Loucy (cell line): ENCODE measurements around the gene GNB1L.

Source experiments
- H2AFZ ChIP-seq: fragments of 200-600 bp; sonication (generic); 2 replicates; pipeline ENCODE4 v1.6.0; 2016; ENCODE audit warnings: antibody characterized with exemption, mild to moderate bottlenecking, low read length, moderate library complexity
- H3F3A ChIP-seq: fragments of 200-600 bp; 2 replicates; pipeline ENCODE4 v1.6.0; 2016; ENCODE audit warnings: antibody characterized with exemption, low read depth, mild to moderate bottlenecking
- H3K27me3 ChIP-seq: fragments of 200-600 bp; sonication (generic); 2 replicates; pipeline ENCODE4 v1.6.1; 2014; ENCODE audit warnings: low read length, mild to moderate bottlenecking; ENCODE audit not compliant: insufficient read depth, poor library complexity, severe bottlenecking
- H3K36me3 ChIP-seq: fragments of 200-600 bp; sonication (generic); 2 replicates; pipeline ENCODE4 v1.6.1; 2016; ENCODE audit warnings: low read length; ENCODE audit not compliant: insufficient read depth
- H3K4me1 ChIP-seq: fragments of 200-600 bp; sonication (generic); 2 replicates; pipeline ENCODE4 v1.5.1; 2014; ENCODE audit warnings: low read length, mild to moderate bottlenecking; ENCODE audit not compliant: insufficient read depth, poor library complexity, severe bottlenecking
- H3K4me2 ChIP-seq: fragments of 200-600 bp; sonication (generic); 2 replicates; pipeline ENCODE4 v1.6.0; 2014; ENCODE audit warnings: antibody characterized with exemption, low read length, low read depth, mild to moderate bottlenecking; ENCODE audit not compliant: poor library complexity, severe bottlenecking
- H3K4me3 ChIP-seq: fragments of 200-600 bp; sonication (generic); 2 replicates; pipeline ENCODE4 v1.5.1; 2014; ENCODE audit warnings: low read length, mild to moderate bottlenecking, mixed read lengths; ENCODE audit not compliant: poor library complexity, severe bottlenecking
- H3K79me2 ChIP-seq: fragments of 200-600 bp; sonication (generic); 2 replicates; pipeline ENCODE4 v1.6.1; 2014; ENCODE audit warnings: low read length; ENCODE audit not compliant: insufficient read depth
- H3K9ac ChIP-seq: fragments of 200-600 bp; sonication (generic); 2 replicates; pipeline ENCODE4 v1.6.0; 2014; ENCODE audit warnings: mild to moderate bottlenecking, low read depth, low read length, moderate library complexity; ENCODE audit not compliant: poor library complexity, severe bottlenecking
- H3K9me2 ChIP-seq: fragments of 200-600 bp; sonication (generic); replicated peaks from 2 replicates; pipeline ENCODE4 v1.6.1; 2016; ENCODE audit warnings: low read depth, low read length, mixed read lengths
- H3K9me3 ChIP-seq: fragments of 200-600 bp; sonication (generic); 2 replicates; pipeline ENCODE4 v1.6.1; 2014; ENCODE audit warnings: mild to moderate bottlenecking, antibody characterized with exemption, low read length, low read depth; ENCODE audit not compliant: insufficient read depth
- H4K20me1 ChIP-seq: fragments of 200-600 bp; sonication (generic); 2 replicates; pipeline ENCODE4 v1.6.0; 2014; ENCODE audit warnings: antibody characterized with exemption, low read length, mild to moderate bottlenecking; ENCODE audit not compliant: insufficient read depth, poor library complexity, severe bottlenecking
- CTCF ChIP-seq: fragments of 200-600 bp; sonication (generic); conservative IDR thresholded peaks from 2 replicates; pipeline ENCODE4 v1.5.1; 2014; ENCODE audit warnings: mild to moderate bottlenecking, antibody characterized with exemption, low read length
- EZH2phosphoT487 ChIP-seq: fragments of 200-600 bp; IDR thresholded peaks from 2 replicates; pipeline ENCODE4 v1.6.1; 2018; ENCODE audit warnings: antibody characterized with exemption, mild to moderate bottlenecking, moderate library complexity, borderline replicate concordance

The GNB1L gene

GRCh38 chr22:19743081-19743480 is 111.6 kb downstream of the GNB1L start:
- H3K9me3 ChIP-seq, result no peaks in the 10 kb centered on the region
- no peak overlapping the region for H3K9ac ChIP-seq
- TF ChIP-seq CTCF, result no peak
- no peak for TF ChIP-seq EZH2phosphoT487
- no peaks in the 10 kb centered on the region for H3K79me2 ChIP-seq
- no peaks in the 10 kb centered on the region for H3K36me3 ChIP-seq
- H3K27me3 ChIP-seq, result no peaks in the 10 kb centered on the region
- no peaks in the 10 kb centered on the region for H3F3A ChIP-seq
- H3K4me1 ChIP-seq, result no peaks in the 10 kb centered on the region
- H3K9me2 ChIP-seq, result no peaks in the 10 kb centered on the region
- no peaks in the 10 kb centered on the region for H4K20me1 ChIP-seq
- no peak overlapping the region for H3K4me2 ChIP-seq
- H3K4me3 ChIP-seq, result no peak overlapping the region
- no peak overlapping the region for H2AFZ ChIP-seq

- Histone ChIP-seq H3K27me3 (no peaks in the 10 kb centered on the region), H3K9me3 (no peaks in the 10 kb centered on the region), H2AFZ (no peak overlapping the region), H3K4me3 (no peak overlapping the region), H3K36me3 (no peaks in the 10 kb centered on the region), H3F3A (no peaks in the 10 kb centered on the region), H4K20me1 (no peaks in the 10 kb centered on the region), H3K4me2 (no peak overlapping the region), H3K79me2 (no peaks in the 10 kb centered on the region), H3K9me2 (no peaks in the 10 kb centered on the region), H3K9ac (no peak overlapping the region), H3K4me1 (no peaks in the 10 kb centered on the region)
- no peak for TF ChIP-seq CTCF
- no peak for TF ChIP-seq EZH2phosphoT487
Measured at GRCh38 chr22:19742160-19743066, 112.3 kb downstream of the GNB1L start.

GRCh38 chr22:19741053-19741452 is 113.6 kb downstream of the GNB1L start:
- Histone ChIP-seq H3K36me3 (no peaks in the 10 kb centered on the region), H3K4me1 (no peaks in the 10 kb centered on the region), H2AFZ (no peak overlapping the region), H3F3A (no peaks in the 10 kb centered on the region), H3K9me2 (no peaks in the 10 kb centered on the region), H3K4me3 (no peak overlapping the region), H3K27me3 (no peaks in the 10 kb centered on the region), H3K79me2 (no peaks in the 10 kb centered on the region), H4K20me1 (no peaks in the 10 kb centered on the region), H3K4me2 (no peak overlapping the region), H3K9ac (no peak overlapping the region), H3K9me3 (no peaks in the 10 kb centered on the region)
- TF ChIP-seq CTCF, result no peak
- TF ChIP-seq EZH2phosphoT487, result no peak
